Fibroblast of skin of left quadriceps (primary cell): ENCODE results near the gene REEP5.
"Not testable (repeated sequence)": the region's sequence is repeated elsewhere in the genome, so short reads cannot be mapped to it uniquely, and the experiment has no call there.

ENCODE experiments used
- DNase-seq, 2 experiments: peaks; one replicate each; pipeline ENCODE4 v3.0.0-alpha.2; 2013; ENCODE audit warnings: low read depth in 2 of 2

REEP5 gene

DNA sequence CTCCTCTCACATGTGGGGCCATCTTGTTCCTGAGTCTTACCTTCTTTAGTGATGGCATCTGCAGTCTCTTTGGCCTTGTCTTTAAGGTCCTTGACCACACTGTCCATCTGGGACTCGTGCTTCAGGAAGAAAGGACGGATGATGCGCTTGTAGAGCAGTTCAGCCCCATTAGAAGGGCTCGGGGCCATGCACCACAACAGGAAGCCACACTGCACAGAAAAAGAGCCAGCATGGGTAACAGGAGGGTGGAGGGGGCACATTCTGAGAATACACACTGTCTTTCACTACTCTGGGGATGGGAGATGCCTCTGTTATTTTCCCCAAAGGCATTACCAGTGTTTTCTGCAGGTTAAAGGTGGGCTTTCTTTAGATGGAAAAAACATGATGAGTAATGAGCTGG lies 35.1 kb downstream of the REEP5 start:
- DNase-seq, result no peak

DNA sequence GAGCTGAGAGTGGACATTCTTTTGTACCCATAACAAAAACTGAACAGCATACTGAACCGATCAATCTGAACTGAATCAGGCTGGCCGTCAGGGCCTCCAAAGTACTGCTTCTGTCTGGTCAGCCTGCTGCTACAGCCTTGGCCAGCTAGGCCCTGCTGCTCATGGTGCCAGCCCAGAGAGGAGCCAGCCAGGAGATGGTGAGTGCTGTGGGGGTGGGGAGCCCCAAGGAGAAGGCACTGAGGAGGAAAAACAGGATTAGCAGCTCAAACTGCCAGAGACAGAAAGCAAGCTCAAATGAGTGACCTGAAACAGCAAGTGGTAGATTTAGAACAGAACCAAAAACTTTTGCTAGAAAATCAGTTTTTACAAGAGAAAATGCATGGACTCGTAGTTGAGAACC lies 37.0 kb downstream of the REEP5 start:
- no peak for DNase-seq

DNA sequence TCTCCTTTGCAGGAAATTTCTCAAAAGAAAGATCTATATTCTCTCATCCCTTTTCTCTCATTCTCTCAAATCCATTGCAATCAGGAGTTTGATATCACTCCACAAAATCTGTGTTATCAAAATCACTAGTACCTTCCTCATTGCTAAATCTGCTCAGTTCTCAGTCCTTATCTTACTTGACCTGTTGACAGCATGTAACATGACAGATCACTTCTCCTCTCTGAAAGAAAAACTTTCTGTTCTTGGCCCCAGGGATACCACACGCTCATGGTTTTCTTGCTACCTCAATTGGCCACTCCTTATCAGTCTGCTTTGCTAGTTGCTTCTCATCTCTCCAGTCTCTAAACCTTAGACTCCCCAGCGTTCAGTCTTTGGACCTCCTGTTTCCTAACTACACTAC lies 38.8 kb downstream of the REEP5 start:
- no peak for DNase-seq

DNA sequence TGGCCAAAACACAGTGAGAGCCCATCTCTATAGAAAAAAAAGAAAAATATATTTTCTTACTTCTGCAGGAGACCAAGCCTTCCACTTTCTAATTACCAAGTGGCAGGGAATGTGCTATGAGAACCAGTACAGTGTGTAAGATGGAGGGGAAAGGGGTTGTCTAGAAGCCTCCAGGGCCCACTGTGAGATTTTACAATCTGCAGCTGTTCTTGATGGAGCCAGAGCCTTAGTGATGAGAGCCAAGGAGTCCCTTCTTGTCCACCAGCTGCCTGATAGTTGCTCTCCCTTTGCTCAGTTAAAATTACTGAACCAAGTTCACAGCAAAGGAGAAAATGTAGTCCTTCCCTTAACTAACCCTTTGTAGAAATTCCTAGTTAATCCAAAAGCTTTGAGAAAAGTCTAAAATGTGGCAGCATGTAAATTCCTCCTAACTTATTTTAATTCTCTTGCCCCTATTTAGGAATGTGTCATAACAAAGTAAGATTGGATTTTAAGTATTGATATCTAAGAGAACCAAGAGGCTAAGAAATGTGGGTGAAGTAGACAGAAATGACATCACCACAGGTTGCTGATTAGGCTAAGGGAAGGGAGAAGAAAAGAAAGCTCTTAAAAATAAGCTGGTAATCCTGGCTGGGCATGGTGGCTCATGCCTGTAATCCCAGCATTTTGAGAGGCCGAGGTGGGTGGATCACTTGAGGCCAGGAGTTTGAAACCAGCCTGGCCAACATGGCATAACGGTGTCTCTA lies 41.6 kb downstream of the REEP5 start:
- DNase-seq, result no peak

GRCh38 chr5:112878760-112879159 lies 43.3 kb downstream of the REEP5 start:
- DNase-seq, result no peak

DNA sequence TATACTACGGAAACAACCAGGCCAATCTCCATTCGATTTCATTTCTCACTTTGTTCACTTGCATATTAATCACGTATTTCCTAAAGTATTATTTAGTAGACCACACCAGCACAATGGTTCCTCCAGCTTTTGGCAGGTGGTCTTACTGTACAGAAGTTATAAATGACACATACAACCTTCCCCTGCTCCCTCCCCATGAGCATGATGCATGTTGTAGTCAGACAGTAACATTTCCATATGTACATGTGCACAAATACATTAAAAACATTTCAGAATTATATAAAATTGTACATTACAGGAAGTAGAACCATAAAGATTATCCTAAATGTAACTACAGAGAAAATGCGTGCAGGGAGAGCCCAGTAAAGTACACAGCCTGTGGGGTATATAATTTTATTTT lies 43.9 kb downstream of the REEP5 start:
- DNase-seq, result no peak

- no peak for DNase-seq
Observed at GRCh38 chr5:112876362-112876761, 45.7 kb downstream of the REEP5 start.

- DNase-seq, result no peak
Observed at GRCh38 chr5:112870966-112871365, 51.1 kb downstream of the REEP5 start.

GRCh38 chr5:112869948-112870347 lies 52.1 kb downstream of the REEP5 start:
- no peak for DNase-seq

DNA sequence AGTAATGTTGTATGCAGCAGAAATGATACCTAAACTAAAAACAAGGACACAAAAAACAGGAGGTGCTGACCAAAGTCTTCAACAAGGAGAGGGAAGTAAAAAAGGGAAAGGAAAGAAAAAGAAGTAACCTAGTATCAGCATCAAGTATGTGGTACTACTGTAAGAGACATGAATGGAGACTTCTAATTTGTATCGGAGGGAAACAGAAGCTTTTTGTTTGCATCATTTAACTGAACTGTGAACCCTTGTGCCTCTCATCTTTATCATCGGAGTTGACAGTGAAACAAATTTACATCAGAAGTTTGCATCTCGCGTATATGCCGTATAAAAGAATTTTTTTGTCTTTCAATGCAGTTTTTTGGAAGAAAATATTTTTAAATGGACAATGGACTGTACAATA lies 54.6 kb downstream of the REEP5 start:
- no peak for DNase-seq

DNA sequence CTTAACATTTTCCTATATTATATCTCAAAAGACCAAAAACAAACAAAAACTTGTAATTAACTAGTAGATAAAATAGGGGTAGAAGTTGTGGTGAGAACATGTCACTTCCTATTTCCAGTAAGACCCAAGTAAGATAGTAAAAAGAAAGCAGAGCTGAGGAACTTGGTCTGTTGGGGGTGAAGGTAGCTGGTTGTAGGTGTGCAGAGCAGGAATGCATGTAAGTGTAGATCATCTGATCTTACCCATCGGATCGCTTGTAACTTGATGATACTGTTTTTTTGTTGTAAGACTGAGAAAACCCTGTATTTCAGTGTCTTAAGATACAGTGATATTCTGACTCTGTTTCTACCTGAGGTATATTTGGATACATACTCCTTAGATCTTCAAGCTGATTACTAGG lies 55.3 kb downstream of the REEP5 start:
- DNase-seq, result no peak

- no peak for DNase-seq
Observed at GRCh38 chr5:112865128-112865527, 56.9 kb downstream of the REEP5 start.

DNA sequence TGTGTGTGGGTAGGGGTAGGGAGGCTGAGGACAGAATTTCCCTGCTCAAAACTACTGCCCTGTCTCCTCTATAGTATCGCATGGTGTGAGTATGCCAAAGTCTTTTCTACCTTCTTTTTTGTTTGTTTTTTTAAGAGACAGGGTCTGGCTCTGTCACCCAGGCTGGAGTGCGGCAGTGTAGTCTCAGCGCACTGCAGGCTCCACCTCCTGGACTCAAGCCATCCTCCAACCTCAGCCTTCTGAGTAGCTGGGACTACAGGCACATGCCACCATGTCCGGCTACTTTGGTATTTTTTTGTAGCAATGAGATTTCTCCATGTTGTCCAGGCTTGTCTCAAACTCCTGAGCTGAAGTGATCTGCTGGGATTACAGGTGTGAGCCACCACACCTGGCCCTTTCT lies 58.5 kb downstream of the REEP5 start:
- no peak for DNase-seq

- no peak for DNase-seq
Observed at GRCh38 chr5:112862085-112862484, 59.9 kb downstream of the REEP5 start.

- no peak for DNase-seq
Observed at GRCh38 chr5:112861638-112861985, 60.4 kb downstream of the REEP5 start.

GRCh38 chr5:112860929-112861637 lies 60.9 kb downstream of the REEP5 start, which contains the start of gene SRP19:
Gene SRP19, plus strand, starts transcription at chr5:112861287. Its CDS starts 90 bp downstream, at chr5:112861377.
- peak; percentile 95 for DNase-seq

- not testable (repeated sequence) for DNase-seq
Observed at GRCh38 chr5:112860571-112860928, 61.5 kb downstream of the REEP5 start.

DNA sequence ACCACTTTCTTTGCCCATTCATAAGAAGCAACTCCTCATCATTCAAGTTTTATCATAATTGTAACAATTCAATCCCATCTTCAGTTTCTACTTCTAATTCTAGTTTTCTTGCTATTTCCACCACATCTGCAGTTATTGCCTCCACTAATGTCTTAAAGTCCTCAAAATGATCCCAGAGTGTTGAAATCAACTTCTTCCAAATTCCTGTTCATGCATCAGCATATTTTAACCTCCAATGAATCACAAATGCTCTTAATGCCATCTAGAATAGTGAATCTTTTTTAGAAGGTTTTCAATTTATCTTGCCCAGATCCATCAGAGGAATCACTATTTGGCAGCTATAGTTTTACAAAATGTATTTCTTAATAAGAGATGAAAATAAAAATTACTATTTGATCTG lies 64.2 kb downstream of the REEP5 start:
- DNase-seq, result no peak

GRCh38 chr5:112854651-112855050 lies 67.4 kb downstream of the REEP5 start:
- DNase-seq, result no peak

DNA sequence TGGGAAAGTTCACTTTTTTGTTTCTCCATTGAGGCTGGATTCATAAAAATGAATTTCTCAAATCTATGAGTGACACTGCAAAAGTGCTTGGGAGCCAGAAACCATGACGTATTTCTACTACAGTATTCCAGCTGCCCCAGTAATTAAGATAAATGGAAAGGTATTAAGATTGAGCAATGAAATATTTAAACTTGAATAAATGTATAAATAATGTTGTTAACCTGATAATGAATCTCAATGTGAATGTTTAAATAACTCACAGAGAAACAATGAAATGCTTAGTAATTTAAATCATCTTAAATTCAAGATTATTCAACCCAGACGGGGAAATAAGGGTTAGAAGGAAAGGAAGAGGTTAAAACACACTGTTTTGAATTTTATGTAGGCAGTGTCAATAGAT lies 72.1 kb downstream of the REEP5 start:
- no peak for DNase-seq

DNA sequence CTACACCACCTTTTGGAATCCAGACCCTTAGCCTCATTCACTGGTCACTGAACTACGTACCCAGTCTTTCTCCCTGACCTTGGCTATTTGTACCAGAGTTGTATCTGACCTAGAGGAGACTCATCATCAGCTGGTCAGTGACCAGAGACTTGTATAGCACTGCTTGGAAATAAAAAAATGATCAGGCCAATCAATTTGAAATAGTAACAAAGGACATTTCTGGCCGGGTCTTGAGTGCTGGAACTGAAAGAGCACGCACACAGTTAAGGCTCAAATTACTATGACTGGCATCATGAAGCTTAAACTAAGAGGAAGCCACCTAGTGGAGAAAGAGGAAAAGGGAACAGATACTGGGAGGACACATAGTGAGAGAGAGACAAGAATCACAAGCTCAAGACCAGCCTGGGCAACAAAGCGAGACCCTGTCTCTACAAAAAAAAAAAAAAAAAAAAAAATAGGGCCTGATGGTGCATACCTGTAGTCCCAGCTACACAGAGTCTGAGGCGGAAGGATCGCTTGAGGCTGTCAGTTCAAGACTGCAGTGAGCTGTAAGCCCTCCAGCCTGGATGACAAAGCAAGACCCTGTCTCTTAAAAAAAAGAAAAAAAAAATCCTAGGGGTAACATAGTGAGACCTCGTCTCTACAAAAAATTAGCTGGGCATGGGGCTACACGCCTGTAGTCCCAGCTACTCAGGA lies 73.8 kb downstream of the REEP5 start:
- peak; percentile 38 to 42 for DNase-seq

DNA sequence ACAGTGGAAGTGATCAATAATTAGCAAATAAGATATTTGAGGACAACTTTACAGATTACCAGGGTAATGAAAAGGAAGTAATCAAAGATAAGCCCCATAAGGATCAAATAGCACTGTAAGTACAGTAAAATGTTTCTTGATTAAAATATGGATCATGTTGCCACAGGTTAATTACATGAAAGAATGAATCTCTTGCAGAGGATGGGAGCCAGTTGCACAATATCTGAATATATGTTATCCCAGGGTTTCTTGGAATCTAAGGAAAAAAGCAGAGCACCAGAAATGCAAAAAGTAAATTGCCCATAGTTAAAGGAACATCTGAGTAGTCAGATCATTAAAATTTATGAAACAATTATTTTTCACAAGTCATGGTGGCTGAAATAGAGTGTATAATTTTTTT lies 74.7 kb downstream of the REEP5 start:
- DNase-seq, result no peak

- DNase-seq, result no peak
Observed at GRCh38 chr5:112846556-112846955, 75.5 kb downstream of the REEP5 start.
